Measurements from ENCODE around the gene GJB1. TPM values are rescaled to one million over a fixed set of nuclear protein-coding genes. Genes with fewer than 3 reads are reported as not detected.

Gene GJB1
- total and polyA plus RNA-seq, 2 experiments from 2014 or later: 0.14 TPM; not detected in 1

DNA sequence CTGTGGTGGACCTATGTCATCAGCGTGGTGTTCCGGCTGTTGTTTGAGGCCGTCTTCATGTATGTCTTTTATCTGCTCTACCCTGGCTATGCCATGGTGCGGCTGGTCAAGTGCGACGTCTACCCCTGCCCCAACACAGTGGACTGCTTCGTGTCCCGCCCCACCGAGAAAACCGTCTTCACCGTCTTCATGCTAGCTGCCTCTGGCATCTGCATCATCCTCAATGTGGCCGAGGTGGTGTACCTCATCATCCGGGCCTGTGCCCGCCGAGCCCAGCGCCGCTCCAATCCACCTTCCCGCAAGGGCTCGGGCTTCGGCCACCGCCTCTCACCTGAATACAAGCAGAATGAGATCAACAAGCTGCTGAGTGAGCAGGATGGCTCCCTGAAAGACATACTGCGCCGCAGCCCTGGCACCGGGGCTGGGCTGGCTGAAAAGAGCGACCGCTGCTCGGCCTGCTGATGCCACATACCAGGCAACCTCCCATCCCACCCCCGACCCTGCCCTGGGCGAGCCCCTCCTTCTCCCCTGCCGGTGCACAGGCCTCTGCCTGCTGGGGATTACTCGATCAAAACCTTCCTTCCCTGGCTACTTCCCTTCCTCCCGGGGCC is 1.2 kb downstream of the GJB1 start:
- Mint-ChIP-seq H3K4me1 (peaks cover 26% of the 10 kb centered on the region), H3K27ac (no peak overlapping the region), H3K27me3 (ENCODE audit: insufficient read depth, low read depth, poor library complexity) (peaks cover 12% of the 10 kb centered on the region), H3K36me3 (ENCODE audit: low read depth) (no peaks in the 10 kb centered on the region), H3K9me3 (no peaks in the 10 kb centered on the region; the same call in 2 of the 3 replicates), H3K4me3 (no peak overlapping the region)
- no peaks in the 10 kb centered on the region for H4K20me1 ChIP-seq (replicated peaks; ENCODE audit: insufficient read depth)
- DNase-seq (ENCODE audit: low spot score): no peak
- no peaks in the 10 kb centered on the region for H3K4me1 ChIP-seq (ENCODE audit: insufficient read depth)
- no peak overlapping the region for H3K4me3 ChIP-seq
- no peak overlapping the region for H3K27ac ChIP-seq (ENCODE audit: low read depth)
- TF ChIP-seq POLR2AphosphoS5 (IDR thresholded peaks at IDR 0.05; ENCODE audit: low read depth): no peak
- no peak for TF ChIP-seq STAT1 (IDR thresholded peaks at IDR 0.05; ENCODE audit: unreplicated experiment)
- TF ChIP-seq, protein P1, sequence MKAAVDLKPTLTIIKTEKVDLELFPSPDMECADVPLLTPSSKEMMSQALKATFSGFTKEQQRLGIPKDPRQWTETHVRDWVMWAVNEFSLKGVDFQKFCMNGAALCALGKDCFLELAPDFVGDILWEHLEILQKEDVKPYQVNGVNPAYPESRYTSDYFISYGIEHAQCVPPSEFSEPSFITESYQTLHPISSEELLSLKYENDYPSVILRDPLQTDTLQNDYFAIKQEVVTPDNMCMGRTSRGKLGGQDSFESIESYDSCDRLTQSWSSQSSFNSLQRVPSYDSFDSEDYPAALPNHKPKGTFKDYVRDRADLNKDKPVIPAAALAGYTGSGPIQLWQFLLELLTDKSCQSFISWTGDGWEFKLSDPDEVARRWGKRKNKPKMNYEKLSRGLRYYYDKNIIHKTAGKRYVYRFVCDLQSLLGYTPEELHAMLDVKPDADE (IDR thresholded peaks at IDR 0.05): no peak
- TF ChIP-seq EZH2 (IDR thresholded peaks at IDR 0.05; ENCODE audit: low read depth, unreplicated experiment): no peak
- TF ChIP-seq EZH2phosphoT487 (IDR thresholded peaks at IDR 0.05; ENCODE audit: unreplicated experiment): no peak
- TF ChIP-seq, protein P2, sequence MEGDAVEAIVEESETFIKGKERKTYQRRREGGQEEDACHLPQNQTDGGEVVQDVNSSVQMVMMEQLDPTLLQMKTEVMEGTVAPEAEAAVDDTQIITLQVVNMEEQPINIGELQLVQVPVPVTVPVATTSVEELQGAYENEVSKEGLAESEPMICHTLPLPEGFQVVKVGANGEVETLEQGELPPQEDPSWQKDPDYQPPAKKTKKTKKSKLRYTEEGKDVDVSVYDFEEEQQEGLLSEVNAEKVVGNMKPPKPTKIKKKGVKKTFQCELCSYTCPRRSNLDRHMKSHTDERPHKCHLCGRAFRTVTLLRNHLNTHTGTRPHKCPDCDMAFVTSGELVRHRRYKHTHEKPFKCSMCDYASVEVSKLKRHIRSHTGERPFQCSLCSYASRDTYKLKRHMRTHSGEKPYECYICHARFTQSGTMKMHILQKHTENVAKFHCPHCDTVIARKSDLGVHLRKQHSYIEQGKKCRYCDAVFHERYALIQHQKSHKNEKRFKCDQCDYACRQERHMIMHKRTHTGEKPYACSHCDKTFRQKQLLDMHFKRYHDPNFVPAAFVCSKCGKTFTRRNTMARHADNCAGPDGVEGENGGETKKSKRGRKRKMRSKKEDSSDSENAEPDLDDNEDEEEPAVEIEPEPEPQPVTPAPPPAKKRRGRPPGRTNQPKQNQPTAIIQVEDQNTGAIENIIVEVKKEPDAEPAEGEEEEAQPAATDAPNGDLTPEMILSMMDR (conservative IDR thresholded peaks at IDR 0.05; ENCODE audit: low read depth in 2 of 2): no peak
- TF ChIP-seq CREB1 (CRISPR knock-in tag; IDR thresholded peaks at IDR 0.05; ENCODE audit: low read depth): no peak
- TF ChIP-seq JUNB (IDR thresholded peaks at IDR 0.05; ENCODE audit: unreplicated experiment): no peak
- TF ChIP-seq ZNF114 (CRISPR knock-in tag; IDR thresholded peaks at IDR 0.05): no peak
- TF ChIP-seq NANOG (IDR thresholded peaks at IDR 0.05; ENCODE audit: borderline replicate concordance): no peak
- TF ChIP-seq, protein P3, sequence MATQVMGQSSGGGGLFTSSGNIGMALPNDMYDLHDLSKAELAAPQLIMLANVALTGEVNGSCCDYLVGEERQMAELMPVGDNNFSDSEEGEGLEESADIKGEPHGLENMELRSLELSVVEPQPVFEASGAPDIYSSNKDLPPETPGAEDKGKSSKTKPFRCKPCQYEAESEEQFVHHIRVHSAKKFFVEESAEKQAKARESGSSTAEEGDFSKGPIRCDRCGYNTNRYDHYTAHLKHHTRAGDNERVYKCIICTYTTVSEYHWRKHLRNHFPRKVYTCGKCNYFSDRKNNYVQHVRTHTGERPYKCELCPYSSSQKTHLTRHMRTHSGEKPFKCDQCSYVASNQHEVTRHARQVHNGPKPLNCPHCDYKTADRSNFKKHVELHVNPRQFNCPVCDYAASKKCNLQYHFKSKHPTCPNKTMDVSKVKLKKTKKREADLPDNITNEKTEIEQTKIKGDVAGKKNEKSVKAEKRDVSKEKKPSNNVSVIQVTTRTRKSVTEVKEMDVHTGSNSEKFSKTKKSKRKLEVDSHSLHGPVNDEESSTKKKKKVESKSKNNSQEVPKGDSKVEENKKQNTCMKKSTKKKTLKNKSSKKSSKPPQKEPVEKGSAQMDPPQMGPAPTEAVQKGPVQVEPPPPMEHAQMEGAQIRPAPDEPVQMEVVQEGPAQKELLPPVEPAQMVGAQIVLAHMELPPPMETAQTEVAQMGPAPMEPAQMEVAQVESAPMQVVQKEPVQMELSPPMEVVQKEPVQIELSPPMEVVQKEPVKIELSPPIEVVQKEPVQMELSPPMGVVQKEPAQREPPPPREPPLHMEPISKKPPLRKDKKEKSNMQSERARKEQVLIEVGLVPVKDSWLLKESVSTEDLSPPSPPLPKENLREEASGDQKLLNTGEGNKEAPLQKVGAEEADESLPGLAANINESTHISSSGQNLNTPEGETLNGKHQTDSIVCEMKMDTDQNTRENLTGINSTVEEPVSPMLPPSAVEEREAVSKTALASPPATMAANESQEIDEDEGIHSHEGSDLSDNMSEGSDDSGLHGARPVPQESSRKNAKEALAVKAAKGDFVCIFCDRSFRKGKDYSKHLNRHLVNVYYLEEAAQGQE (IDR thresholded peaks at IDR 0.05; ENCODE audit: unreplicated experiment): no peak
- TF ChIP-seq ZNF331 (CRISPR knock-in tag; IDR thresholded peaks at IDR 0.05; ENCODE audit: low read depth): no peak
- TF ChIP-seq, protein P4, sequence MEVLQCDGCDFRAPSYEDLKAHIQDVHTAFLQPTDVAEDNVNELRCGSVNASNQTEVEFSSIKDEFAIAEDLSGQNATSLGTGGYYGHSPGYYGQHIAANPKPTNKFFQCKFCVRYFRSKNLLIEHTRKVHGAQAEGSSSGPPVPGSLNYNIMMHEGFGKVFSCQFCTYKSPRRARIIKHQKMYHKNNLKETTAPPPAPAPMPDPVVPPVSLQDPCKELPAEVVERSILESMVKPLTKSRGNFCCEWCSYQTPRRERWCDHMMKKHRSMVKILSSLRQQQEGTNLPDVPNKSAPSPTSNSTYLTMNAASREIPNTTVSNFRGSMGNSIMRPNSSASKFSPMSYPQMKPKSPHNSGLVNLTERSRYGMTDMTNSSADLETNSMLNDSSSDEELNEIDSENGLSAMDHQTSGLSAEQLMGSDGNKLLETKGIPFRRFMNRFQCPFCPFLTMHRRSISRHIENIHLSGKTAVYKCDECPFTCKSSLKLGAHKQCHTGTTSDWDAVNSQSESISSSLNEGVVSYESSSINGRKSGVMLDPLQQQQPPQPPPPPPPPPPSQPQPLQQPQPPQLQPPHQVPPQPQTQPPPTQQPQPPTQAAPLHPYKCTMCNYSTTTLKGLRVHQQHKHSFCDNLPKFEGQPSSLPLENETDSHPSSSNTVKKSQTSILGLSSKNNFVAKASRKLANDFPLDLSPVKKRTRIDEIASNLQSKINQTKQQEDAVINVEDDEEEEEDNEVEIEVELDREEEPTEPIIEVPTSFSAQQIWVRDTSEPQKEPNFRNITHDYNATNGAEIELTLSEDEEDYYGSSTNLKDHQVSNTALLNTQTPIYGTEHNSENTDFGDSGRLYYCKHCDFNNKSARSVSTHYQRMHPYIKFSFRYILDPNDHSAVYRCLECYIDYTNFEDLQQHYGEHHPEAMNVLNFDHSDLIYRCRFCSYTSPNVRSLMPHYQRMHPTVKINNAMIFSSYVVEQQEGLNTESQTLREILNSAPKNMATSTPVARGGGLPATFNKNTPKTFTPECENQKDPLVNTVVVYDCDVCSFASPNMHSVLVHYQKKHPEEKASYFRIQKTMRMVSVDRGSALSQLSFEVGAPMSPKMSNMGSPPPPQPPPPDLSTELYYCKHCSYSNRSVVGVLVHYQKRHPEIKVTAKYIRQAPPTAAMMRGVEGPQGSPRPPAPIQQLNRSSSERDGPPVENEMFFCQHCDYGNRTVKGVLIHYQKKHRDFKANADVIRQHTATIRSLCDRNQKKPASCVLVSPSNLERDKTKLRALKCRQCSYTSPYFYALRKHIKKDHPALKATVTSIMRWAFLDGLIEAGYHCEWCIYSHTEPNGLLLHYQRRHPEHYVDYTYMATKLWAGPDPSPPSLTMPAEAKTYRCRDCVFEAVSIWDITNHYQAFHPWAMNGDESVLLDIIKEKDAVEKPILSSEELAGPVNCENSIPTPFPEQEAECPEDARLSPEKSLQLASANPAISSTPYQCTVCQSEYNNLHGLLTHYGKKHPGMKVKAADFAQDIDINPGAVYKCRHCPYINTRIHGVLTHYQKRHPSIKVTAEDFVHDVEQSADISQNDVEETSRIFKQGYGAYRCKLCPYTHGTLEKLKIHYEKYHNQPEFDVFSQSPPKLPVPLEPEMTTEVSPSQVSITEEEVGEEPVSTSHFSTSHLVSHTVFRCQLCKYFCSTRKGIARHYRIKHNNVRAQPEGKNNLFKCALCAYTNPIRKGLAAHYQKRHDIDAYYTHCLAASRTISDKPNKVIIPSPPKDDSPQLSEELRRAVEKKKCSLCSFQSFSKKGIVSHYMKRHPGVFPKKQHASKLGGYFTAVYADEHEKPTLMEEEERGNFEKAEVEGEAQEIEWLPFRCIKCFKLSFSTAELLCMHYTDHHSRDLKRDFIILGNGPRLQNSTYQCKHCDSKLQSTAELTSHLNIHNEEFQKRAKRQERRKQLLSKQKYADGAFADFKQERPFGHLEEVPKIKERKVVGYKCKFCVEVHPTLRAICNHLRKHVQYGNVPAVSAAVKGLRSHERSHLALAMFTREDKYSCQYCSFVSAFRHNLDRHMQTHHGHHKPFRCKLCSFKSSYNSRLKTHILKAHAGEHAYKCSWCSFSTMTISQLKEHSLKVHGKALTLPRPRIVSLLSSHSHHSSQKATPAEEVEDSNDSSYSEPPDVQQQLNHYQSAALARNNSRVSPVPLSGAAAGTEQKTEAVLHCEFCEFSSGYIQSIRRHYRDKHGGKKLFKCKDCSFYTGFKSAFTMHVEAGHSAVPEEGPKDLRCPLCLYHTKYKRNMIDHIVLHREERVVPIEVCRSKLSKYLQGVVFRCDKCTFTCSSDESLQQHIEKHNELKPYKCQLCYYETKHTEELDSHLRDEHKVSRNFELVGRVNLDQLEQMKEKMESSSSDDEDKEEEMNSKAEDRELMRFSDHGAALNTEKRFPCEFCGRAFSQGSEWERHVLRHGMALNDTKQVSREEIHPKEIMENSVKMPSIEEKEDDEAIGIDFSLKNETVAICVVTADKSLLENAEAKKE (CRISPR knock-in tag; IDR thresholded peaks at IDR 0.05): no peak
- H3K36me3 ChIP-seq (ENCODE audit: insufficient read depth): no peaks in the 10 kb centered on the region
- no peaks in the 10 kb centered on the region for H3F3A ChIP-seq (replicated peaks; ENCODE audit: low read depth)
- ATAC-seq: peak; percentile 62
- H3K9me2 ChIP-seq (ENCODE audit: insufficient read depth): no peaks in the 10 kb centered on the region
- 0 out of 2 replicates have a peak overlapping the region, but pooled peaks have one; percentile 52 for H2AFZ ChIP-seq
- H3K79me2 ChIP-seq (replicated peaks; ENCODE audit: insufficient read depth): no peaks in the 10 kb centered on the region
- H3K27me3 ChIP-seq (ENCODE audit: insufficient read depth): no peaks in the 10 kb centered on the region
- no peak overlapping the region for H3K4me2 ChIP-seq
